ENCODE results near the gene DLGAP4. TPM values are rescaled to one million over a fixed set of nuclear protein-coding genes. Genes with fewer than 3 reads are reported as not detected.

The DLGAP4 gene
- total RNA-seq, 2 donors from 2014 or later: 30.6 to 38.3 TPM

- Mint-ChIP-seq H3K9me3 (no peaks in the 10 kb centered on the region), H3K4me3 (no peak overlapping the region), H3K27ac (no peak overlapping the region), H3K4me1 (ENCODE audit: low read depth) (no peaks in the 10 kb centered on the region), H3K36me3 (ENCODE audit: insufficient read depth in 2 of 2) (no peaks in the 10 kb centered on the region), H3K27me3 (ENCODE audit: low read depth) (no peaks in the 10 kb centered on the region)
- DNase-seq (no peak), ATAC-seq (replicated peaks in 1 of 2) (no peak)
Measured at GRCh38 chr20:36538026-36538722, 232.0 kb downstream of the DLGAP4 start.

- H3K4me1 Mint-ChIP-seq (ENCODE audit: low read depth): no peaks in the 10 kb centered on the region
- no peaks in the 10 kb centered on the region for H3K9me3 Mint-ChIP-seq
- H3K4me3 Mint-ChIP-seq: no peak overlapping the region
- no peak for ATAC-seq (replicated peaks in 1 of 2)
- no peaks in the 10 kb centered on the region for H3K36me3 Mint-ChIP-seq (ENCODE audit: insufficient read depth in 2 of 2)
- no peak overlapping the region for H3K27ac Mint-ChIP-seq
- H3K27me3 Mint-ChIP-seq (ENCODE audit: low read depth): no peaks in the 10 kb centered on the region
- DNase-seq: no peak
Measured at GRCh38 chr20:36540551-36541211, 234.5 kb downstream of the DLGAP4 start.

- Mint-ChIP-seq H3K4me1 (ENCODE audit: low read depth) (no peaks in the 10 kb centered on the region), H3K36me3 (ENCODE audit: insufficient read depth in 2 of 2) (no peaks in the 10 kb centered on the region), H3K27me3 (ENCODE audit: low read depth) (no peaks in the 10 kb centered on the region)
Measured at GRCh38 chr20:36541227-36541767, 235.2 kb downstream of the DLGAP4 start, which contains the start of gene MYL9. TSS of gene MYL9 (plus strand) at chr20:36541519. CDS start at chr20:36544885, 3,366 bp downstream.

GRCh38 chr20:36541768-36542488 lies 235.8 kb downstream of the DLGAP4 start:
- Mint-ChIP-seq H3K27me3 (ENCODE audit: low read depth) (no peaks in the 10 kb centered on the region), H3K27ac (no peak overlapping the region), H3K4me3 (no peak overlapping the region), H3K4me1 (ENCODE audit: low read depth) (no peaks in the 10 kb centered on the region), H3K36me3 (ENCODE audit: insufficient read depth in 2 of 2) (no peaks in the 10 kb centered on the region), H3K9me3 (no peaks in the 10 kb centered on the region)
- ATAC-seq (replicated peaks in 1 of 2): peak in 1 of 2 donors; percentile 4
- no peak for DNase-seq

More at GRCh38 chr20:36541227-36541767, 235.2 kb downstream of the DLGAP4 start, which contains the start of gene MYL9:
- H3K27ac Mint-ChIP-seq: no peak within 1 kb of the TSS
- no peak within 1 kb of the TSS for H3K4me3 Mint-ChIP-seq
- DNase-seq (peak; percentile 19 to 20), ATAC-seq (replicated peaks in 1 of 2) (peak; percentile 51 to 65)
- no peaks in the 10 kb centered on the region for H3K9me3 Mint-ChIP-seq

- ATAC-seq (replicated peaks in 1 of 2) (no peak), DNase-seq (no peak)
- Mint-ChIP-seq H3K36me3 (ENCODE audit: insufficient read depth in 2 of 2) (no peaks in the 10 kb centered on the region), H3K27ac (no peak overlapping the region), H3K4me3 (no peak overlapping the region), H3K9me3 (no peaks in the 10 kb centered on the region), H3K4me1 (ENCODE audit: low read depth) (no peaks in the 10 kb centered on the region), H3K27me3 (ENCODE audit: low read depth) (no peaks in the 10 kb centered on the region)
Measured at GRCh38 chr20:36542516-36543183, 236.5 kb downstream of the DLGAP4 start.

GRCh38 chr20:36543184-36544133 lies 237.3 kb downstream of the DLGAP4 start:
- no peak for DNase-seq
- no peaks in the 10 kb centered on the region for H3K9me3 Mint-ChIP-seq
- no peak overlapping the region for H3K27ac Mint-ChIP-seq
- no peaks in the 10 kb centered on the region for H3K4me1 Mint-ChIP-seq (ENCODE audit: low read depth)
- no peaks in the 10 kb centered on the region for H3K27me3 Mint-ChIP-seq (ENCODE audit: low read depth)
- ATAC-seq (replicated peaks in 1 of 2): no peak
- no peaks in the 10 kb centered on the region for H3K36me3 Mint-ChIP-seq (ENCODE audit: insufficient read depth in 2 of 2)
- no peak overlapping the region for H3K4me3 Mint-ChIP-seq

GRCh38 chr20:36544134-36545018 lies 238.2 kb downstream of the DLGAP4 start:
- no peaks in the 10 kb centered on the region for H3K36me3 Mint-ChIP-seq (ENCODE audit: insufficient read depth in 2 of 2)
- no peaks in the 10 kb centered on the region for H3K9me3 Mint-ChIP-seq
- DNase-seq: no peak
- H3K27me3 Mint-ChIP-seq (ENCODE audit: low read depth): no peaks in the 10 kb centered on the region
- no peak overlapping the region for H3K27ac Mint-ChIP-seq
- ATAC-seq (replicated peaks in 1 of 2): no peak
- H3K4me1 Mint-ChIP-seq (ENCODE audit: low read depth): no peaks in the 10 kb centered on the region
- no peak overlapping the region for H3K4me3 Mint-ChIP-seq

GRCh38 chr20:36546111-36546736 lies 240.1 kb downstream of the DLGAP4 start:
- Mint-ChIP-seq H3K27ac (no peak overlapping the region), H3K4me3 (no peak overlapping the region), H3K36me3 (ENCODE audit: insufficient read depth in 2 of 2) (no peaks in the 10 kb centered on the region), H3K4me1 (ENCODE audit: low read depth) (no peaks in the 10 kb centered on the region), H3K27me3 (ENCODE audit: low read depth) (no peaks in the 10 kb centered on the region), H3K9me3 (no peaks in the 10 kb centered on the region)
- ATAC-seq (replicated peaks in 1 of 2) (no peak), DNase-seq (no peak)

GRCh38 chr20:36547186-36548005 lies 241.3 kb downstream of the DLGAP4 start:
- DNase-seq (no peak), ATAC-seq (replicated peaks in 1 of 2) (no peak)
- no peaks in the 10 kb centered on the region for H3K36me3 Mint-ChIP-seq (ENCODE audit: insufficient read depth in 2 of 2)
- H3K4me1 Mint-ChIP-seq (ENCODE audit: low read depth): no peaks in the 10 kb centered on the region
- H3K27me3 Mint-ChIP-seq (ENCODE audit: low read depth): no peaks in the 10 kb centered on the region
- H3K27ac Mint-ChIP-seq: no peak overlapping the region
- H3K9me3 Mint-ChIP-seq: no peaks in the 10 kb centered on the region
- H3K4me3 Mint-ChIP-seq: no peak overlapping the region

- H3K4me1 Mint-ChIP-seq (ENCODE audit: low read depth): no peaks in the 10 kb centered on the region
- H3K4me3 Mint-ChIP-seq: no peak overlapping the region
- H3K27ac Mint-ChIP-seq: no peak overlapping the region
- no peak for DNase-seq
- no peaks in the 10 kb centered on the region for H3K27me3 Mint-ChIP-seq (ENCODE audit: low read depth)
- no peaks in the 10 kb centered on the region for H3K9me3 Mint-ChIP-seq
- no peaks in the 10 kb centered on the region for H3K36me3 Mint-ChIP-seq (ENCODE audit: insufficient read depth in 2 of 2)
- ATAC-seq (replicated peaks in 1 of 2): no peak
Measured at GRCh38 chr20:36548006-36548315, 241.8 kb downstream of the DLGAP4 start.

All from activated T-cell treated with anti-CD3 and anti-CD28 coated beads, Interleukin-2, amount 50 U/mL, for 72 hours (primary cell).